Transverse colon (tissue), 3 donors: ENCODE data around the gene PLAAT4.

Experiments
- CTCF ChIP-seq, 5 experiments: fragments of 200-600 bp in 3 of 5; fragments of 450-650 bp in 2 of 5; sonication (generic) in 3 of 5; IDR thresholded peaks; 1 replicate in 2 of 5; 2 replicates in 3 of 5; pipeline ENCODE4 v1.5.1; 2016 to 2017; ENCODE audit warnings: antibody characterized with exemption in 5 of 5, inconsistent platforms in 3 of 5, mild to moderate bottlenecking in 2 of 5, moderate library complexity in 1 of 5
- EP300 ChIP-seq: sonication (generic); formaldehyde crosslinking; IDR thresholded peaks from one replicate; pipeline ENCODE4 v1.6.1; 2017; ENCODE audit warnings: antibody characterized with exemption, low read depth
- POLR2A ChIP-seq: fragments of 450-650 bp; IDR thresholded peaks from one replicate; pipeline ENCODE4 v1.6.1; 2016; ENCODE audit warnings: antibody characterized with exemption, mild to moderate bottlenecking, moderate library complexity

GRCh38 chr11:63510360-63511047, 26.1 kb upstream of the PLAAT4 start:
- TF ChIP-seq CTCF (IDR thresholded peaks at IDR 0.05) (no peak), POLR2A (no peak), EP300 (no peak)
